Measurements from ENCODE around the gene CDV3.

CDV3 gene

DNA sequence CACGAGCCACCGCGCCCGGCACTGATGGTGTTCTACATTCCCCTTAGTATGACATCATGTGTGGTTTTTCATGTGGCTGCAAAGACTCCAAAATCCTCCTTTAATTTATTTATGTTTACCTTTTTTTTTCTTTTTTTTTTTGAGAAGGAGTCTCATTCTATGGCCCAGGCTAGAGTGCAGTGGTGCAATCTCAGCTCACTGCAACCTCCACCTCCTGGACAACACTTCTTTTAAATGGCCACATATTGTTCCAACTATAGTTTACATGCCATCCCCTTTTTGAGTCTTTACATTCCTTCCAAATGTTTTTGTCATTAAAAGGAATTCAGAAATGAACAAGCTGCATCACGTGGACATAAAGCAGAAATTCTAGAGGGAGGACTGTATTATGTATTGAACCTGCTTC is 10.3 kb upstream of the CDV3 start:
- DNase-seq (ENCODE audit: low read depth, low spot score) = no peak
- ChIA-PET CTCF (interaction anchor here (0.9 to 1.2 kb wide), 3 partner anchors 14 to 523 kb away, joined by 3 read pairs; no protein-coding TSS in a partner anchor), POLR2A (interaction anchor here (0.6 to 2.1 kb wide), 5 partner anchors 10 to 265 kb away, joined by 3 to 8 read pairs (median 3); partner anchors contain the start of gene CDV3)
- no peak overlapping the region for H3K4me3 ChIP-seq (ENCODE audit: low read depth, low read length)
- TF ChIP-seq, protein P1, sequence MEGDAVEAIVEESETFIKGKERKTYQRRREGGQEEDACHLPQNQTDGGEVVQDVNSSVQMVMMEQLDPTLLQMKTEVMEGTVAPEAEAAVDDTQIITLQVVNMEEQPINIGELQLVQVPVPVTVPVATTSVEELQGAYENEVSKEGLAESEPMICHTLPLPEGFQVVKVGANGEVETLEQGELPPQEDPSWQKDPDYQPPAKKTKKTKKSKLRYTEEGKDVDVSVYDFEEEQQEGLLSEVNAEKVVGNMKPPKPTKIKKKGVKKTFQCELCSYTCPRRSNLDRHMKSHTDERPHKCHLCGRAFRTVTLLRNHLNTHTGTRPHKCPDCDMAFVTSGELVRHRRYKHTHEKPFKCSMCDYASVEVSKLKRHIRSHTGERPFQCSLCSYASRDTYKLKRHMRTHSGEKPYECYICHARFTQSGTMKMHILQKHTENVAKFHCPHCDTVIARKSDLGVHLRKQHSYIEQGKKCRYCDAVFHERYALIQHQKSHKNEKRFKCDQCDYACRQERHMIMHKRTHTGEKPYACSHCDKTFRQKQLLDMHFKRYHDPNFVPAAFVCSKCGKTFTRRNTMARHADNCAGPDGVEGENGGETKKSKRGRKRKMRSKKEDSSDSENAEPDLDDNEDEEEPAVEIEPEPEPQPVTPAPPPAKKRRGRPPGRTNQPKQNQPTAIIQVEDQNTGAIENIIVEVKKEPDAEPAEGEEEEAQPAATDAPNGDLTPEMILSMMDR (IDR thresholded peaks at IDR 0.05; ENCODE audit: insufficient read depth, low read length, missing control alignments) = no peak

DNA sequence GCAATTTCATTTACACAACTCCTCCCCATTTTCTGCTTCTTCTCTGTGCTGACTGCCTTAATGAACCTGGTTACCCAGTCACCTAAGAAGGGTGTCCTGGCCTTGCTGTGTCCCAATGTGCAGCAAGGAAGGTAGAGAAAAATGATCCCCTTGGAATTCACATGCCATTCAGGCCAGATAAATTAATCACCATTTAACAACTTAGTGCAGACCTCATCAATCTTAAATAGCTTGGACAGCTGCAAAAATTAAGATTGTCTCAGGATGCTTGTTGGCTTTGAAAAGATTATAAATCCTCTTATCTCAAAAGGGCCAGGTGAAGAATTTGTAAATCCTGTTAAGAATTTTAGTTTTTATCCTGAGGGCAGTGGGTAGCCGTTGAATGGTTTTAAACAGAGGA is 9.7 kb upstream of the CDV3 start:
- DNase-seq (ENCODE audit: low read depth, low spot score) = no peak
- CTCF ChIA-PET = interaction anchor here (3.4 kb wide), 1 partner anchor 16 kb away, joined by 13 read pairs; no protein-coding TSS in a partner anchor
- POLR2A ChIA-PET = interaction anchor here (0.6 to 2.1 kb wide), 4 partner anchors 10 to 265 kb away, joined by 3 to 8 read pairs (median 4); partner anchors contain the start of gene CDV3
- TF ChIP-seq, protein P1 (IDR thresholded peaks at IDR 0.05; ENCODE audit: insufficient read depth, low read length, missing control alignments) = no peak
- no peak overlapping the region for H3K4me3 ChIP-seq (ENCODE audit: low read depth, low read length)

DNA sequence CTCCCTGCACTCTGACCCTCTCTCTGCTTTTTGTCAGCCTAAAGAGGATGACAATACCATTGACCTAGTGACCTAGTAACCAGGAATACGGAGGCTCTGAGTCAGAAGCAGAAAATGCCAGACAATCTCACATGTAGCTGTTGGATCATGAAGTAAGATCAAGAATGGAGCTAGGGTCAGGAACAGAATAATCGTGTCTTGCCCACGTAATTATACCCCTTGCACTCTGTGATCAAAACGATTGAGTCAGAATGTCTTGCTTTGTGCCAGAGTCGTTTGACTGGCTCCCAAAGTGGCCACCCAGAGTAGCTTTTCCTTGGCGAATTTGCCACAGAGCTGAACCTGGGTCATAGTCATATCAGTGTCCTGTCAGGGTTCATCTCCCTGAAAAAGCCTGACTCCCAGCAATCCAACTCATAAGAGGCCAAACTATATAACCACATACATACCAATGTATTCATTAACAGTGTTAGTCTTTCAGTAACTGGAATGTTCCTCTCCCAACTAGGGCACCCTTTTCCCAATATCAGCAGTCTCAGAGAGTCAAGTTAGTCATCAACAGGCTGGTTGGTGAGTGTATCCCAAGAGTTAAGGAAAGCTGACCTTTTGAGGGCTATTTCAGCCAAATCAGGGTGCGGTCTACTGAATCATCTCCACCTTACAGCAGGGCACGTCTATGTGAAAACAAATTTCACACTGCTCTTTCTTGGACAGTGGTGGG is 5.0 kb upstream of the CDV3 start:
- CTCF ChIA-PET = no interaction called here
- H3K4me3 ChIP-seq (ENCODE audit: low read depth, low read length) = no peak overlapping the region
- POLR2A ChIA-PET = interaction anchor here (0.7 to 1.7 kb wide), 3 partner anchors 21 to 36 kb away, joined by 3 read pairs; no protein-coding TSS in a partner anchor
- DNase-seq (ENCODE audit: low read depth, low spot score) = peak; percentile 69
- TF ChIP-seq, protein P1 (IDR thresholded peaks at IDR 0.05; ENCODE audit: insufficient read depth, low read length, missing control alignments) = no peak

DNA sequence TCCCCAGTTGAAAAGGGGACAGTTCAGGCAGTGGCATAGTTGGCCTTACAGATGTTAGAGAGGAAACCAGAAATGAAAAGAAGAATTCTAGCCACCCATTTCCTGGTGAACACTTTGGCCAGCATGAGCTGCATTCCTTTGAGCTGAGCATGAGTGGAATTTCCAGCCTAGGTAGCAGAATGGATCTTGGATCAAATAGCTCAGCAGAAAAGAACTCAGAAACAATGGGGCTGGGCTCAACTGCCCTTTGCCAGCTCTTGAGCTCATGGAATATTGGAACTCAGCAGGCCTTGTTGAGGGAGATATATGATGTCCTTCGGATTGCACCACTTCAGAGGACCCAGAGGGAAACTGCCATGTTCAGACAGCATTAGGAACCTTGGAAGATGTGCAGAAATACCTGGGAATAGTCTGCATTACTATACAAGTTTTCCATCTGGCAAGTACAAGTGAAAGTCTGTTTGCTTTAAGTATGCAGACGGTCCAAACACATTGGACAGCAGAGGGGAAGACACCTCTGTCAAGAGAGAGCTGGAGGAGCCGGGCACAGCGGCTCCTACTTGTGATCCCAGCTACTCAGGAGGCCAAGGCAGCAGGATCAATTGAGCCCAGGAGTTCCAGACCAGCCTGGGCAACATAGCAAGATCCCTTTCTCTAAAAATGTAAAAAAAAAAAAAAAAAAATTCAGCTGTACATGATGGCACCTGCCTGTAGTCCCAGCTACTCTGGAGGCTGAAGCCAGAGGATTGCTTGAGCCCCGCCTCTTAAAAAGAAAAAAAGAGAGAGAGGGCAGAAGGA is 3.1 kb upstream of the CDV3 start:
- TF ChIP-seq, protein P1 (IDR thresholded peaks at IDR 0.05; ENCODE audit: insufficient read depth, low read length, missing control alignments) = no peak
- ChIA-PET POLR2A (interaction anchor here (1.0 kb wide), 1 partner anchor 23 kb away, joined by 4 read pairs; no protein-coding TSS in a partner anchor), CTCF (interaction anchor here (0.6 to 2.4 kb wide), 7 partner anchors 8 to 106 kb away, joined by 3 to 11 read pairs (median 3); no protein-coding TSS in a partner anchor)
- no peak overlapping the region for H3K4me3 ChIP-seq (ENCODE audit: low read depth, low read length)
- no peak for DNase-seq (ENCODE audit: low read depth, low spot score)

DNA sequence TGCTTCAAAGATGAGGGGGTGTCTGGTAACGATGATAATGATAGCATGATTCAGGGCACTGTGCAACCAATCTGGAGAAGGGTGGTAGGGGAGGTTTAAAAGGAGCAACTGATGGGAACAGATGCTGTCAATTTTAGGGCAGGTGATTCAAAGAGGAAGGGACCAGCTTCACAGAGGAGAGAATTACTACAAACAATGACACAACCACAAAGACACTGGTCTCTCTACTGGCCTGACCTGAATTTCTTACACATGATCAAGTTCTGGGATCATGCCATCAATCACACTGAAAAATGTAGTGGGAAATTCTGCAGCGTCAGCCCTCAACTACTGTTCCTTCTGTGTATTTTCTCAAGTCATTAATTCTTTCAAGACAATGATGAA is 2.6 kb upstream of the CDV3 start:
- POLR2A ChIA-PET = no interaction called here

More for the DNA sequence above, 2.6 kb upstream of the CDV3 start:
- no peak overlapping the region for H3K4me3 ChIP-seq (ENCODE audit: low read depth, low read length)
- CTCF ChIA-PET = interaction anchor here (0.6 to 2.4 kb wide), 6 partner anchors 8 to 183 kb away, joined by 3 to 11 read pairs (median 3); no protein-coding TSS in a partner anchor
- no peak for DNase-seq (ENCODE audit: low read depth, low spot score)
- TF ChIP-seq, protein P1 (IDR thresholded peaks at IDR 0.05; ENCODE audit: insufficient read depth, low read length, missing control alignments) = no peak

Data from AG04449 (cell line).